ENCODE data around the gene HCN4. TPM values are rescaled to one million over a fixed set of nuclear protein-coding genes. Genes with fewer than 3 reads are reported as not detected.

HCN4 gene
- total and polyA plus RNA-seq, 2 donors (not counting 3 experiments of a cell fraction or from before 2014, with no cell fraction given), result 0.01 TPM; not detected in 1

DNA sequence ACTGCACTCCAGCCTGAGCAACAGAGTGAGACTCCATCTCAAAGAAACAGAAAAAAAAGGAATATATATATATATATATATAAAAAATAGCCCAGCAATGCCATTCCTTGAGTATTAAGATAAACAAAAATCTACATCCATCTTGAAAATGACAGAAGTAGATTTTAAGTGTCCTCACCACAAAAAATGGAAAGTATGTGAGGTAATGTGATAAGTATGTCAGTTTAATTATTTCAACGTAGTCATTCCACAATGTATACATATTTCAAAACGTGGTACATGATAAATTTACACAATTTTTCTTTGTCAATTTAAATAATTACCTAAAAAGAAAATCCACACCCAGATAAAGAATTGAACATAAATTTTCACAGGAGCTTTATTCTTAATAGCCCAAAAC is 54.9 kb downstream of the HCN4 start:
- no peaks in the 10 kb centered on the region for H3K9me1 ChIP-seq (replicated peaks; ENCODE audit: control insufficient read depth, extremely low read depth, insufficient read depth, low read length)
- no peaks in the 10 kb centered on the region for H3K4me1 ChIP-seq (ENCODE audit: control insufficient read depth, extremely low read depth, insufficient read depth, low read length)
- POLR2A ChIA-PET, result no interaction called here
- no peak overlapping the region for H3K4me2 ChIP-seq (ENCODE audit: insufficient read depth, low read length)
- no peaks in the 10 kb centered on the region for H3K79me2 ChIP-seq (ENCODE audit: control insufficient read depth, insufficient read depth, low read length)
- no peak overlapping the region for H3K4me3 ChIP-seq (replicated peaks in 1 of 3; ENCODE audit: insufficient read depth in 1 of 3, low read depth in 1 of 3, low read length in 3 of 3)
- TF ChIP-seq MYC (IDR thresholded peaks at IDR 0.05; ENCODE audit: low read depth, low read length), result no peak
- TF ChIP-seq, protein P1, sequence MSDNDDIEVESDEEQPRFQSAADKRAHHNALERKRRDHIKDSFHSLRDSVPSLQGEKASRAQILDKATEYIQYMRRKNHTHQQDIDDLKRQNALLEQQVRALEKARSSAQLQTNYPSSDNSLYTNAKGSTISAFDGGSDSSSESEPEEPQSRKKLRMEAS (IDR thresholded peaks at IDR 0.05; ENCODE audit: insufficient read depth, insufficient read length), result no peak
- no peak for TF ChIP-seq EZH2 (IDR thresholded peaks at IDR 0.05; ENCODE audit: borderline replicate concordance, low read depth, low read length, severe bottlenecking)
- TF ChIP-seq FOS (IDR thresholded peaks at IDR 0.05; ENCODE audit: borderline replicate concordance, insufficient read depth, low read length), result no peak
- TF ChIP-seq GATA2 (IDR thresholded peaks at IDR 0.05; ENCODE audit: insufficient read depth, insufficient read length, low read depth, low read length), result no peak
- TF ChIP-seq POLR2A (IDR thresholded peaks at IDR 0.05; ENCODE audit: low read depth, low read length), result no peak
- TF ChIP-seq JUN (IDR thresholded peaks at IDR 0.05; ENCODE audit: borderline replicate concordance, insufficient read depth, insufficient read length, low read depth), result no peak
- TF ChIP-seq POLR2AphosphoS5 (IDR thresholded peaks at IDR 0.05; ENCODE audit: insufficient read depth, low read depth, low read length), result no peak
- TF ChIP-seq, protein P2, sequence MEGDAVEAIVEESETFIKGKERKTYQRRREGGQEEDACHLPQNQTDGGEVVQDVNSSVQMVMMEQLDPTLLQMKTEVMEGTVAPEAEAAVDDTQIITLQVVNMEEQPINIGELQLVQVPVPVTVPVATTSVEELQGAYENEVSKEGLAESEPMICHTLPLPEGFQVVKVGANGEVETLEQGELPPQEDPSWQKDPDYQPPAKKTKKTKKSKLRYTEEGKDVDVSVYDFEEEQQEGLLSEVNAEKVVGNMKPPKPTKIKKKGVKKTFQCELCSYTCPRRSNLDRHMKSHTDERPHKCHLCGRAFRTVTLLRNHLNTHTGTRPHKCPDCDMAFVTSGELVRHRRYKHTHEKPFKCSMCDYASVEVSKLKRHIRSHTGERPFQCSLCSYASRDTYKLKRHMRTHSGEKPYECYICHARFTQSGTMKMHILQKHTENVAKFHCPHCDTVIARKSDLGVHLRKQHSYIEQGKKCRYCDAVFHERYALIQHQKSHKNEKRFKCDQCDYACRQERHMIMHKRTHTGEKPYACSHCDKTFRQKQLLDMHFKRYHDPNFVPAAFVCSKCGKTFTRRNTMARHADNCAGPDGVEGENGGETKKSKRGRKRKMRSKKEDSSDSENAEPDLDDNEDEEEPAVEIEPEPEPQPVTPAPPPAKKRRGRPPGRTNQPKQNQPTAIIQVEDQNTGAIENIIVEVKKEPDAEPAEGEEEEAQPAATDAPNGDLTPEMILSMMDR (IDR thresholded peaks at IDR 0.05; ENCODE audit: extremely low read depth in 1 of 2, insufficient read depth in 1 of 2, low read depth in 1 of 2, low read length in 2 of 2), result no peak
- H3K27ac ChIP-seq (ENCODE audit: insufficient read depth, low read depth, low read length), result no peak overlapping the region
- intact Hi-C loops (cut with micrococcal nuclease) (no loop called here), dilution Hi-C loops (cut with MboI; ENCODE audit: extremely low pct_ligation_motif_present, low sequenced_read_pairs) (no loop called here)
- peaks cover 0 to 2% of the 10 kb centered on the region in 2 experiments for H3K27me3 ChIP-seq (ENCODE audit: control insufficient read depth in 2 of 2, insufficient read depth in 2 of 2, low read length in 2 of 2)
- FAIRE-seq (no peak), DNase-seq (ENCODE audit: low read depth, low spot score) (no peak)
- CTCF ChIA-PET, result no interaction called here
- H4K20me1 ChIP-seq (replicated peaks; ENCODE audit: control insufficient read depth, extremely low read depth, insufficient read depth, low read length), result no peaks in the 10 kb centered on the region
- H3K36me3 ChIP-seq (ENCODE audit: control insufficient read depth in 2 of 2, extremely low read depth in 1 of 2, insufficient read depth in 2 of 2, low read length in 2 of 2), result no peaks in the 10 kb centered on the region
- H2AFZ ChIP-seq (ENCODE audit: low read depth, low read length), result no peak overlapping the region
- no peaks in the 10 kb centered on the region for H3K9me3 ChIP-seq (replicated peaks; ENCODE audit: control insufficient read depth, insufficient read depth, low read length)
- no TSS peak for BruUV-seq (replicated peaks)
- no peak overlapping the region for H3K9ac ChIP-seq (replicated peaks; ENCODE audit: extremely low read depth, insufficient read depth, low read length)

All from endothelial cell of umbilical vein (primary cell).